Astrocyte (in vitro differentiated cells and primary cell): ENCODE results near the gene HSPB7. TPM values are rescaled to one million over a fixed set of nuclear protein-coding genes. Genes with fewer than 3 reads are reported as not detected.
"Not testable (repeated sequence)": the region's sequence is repeated elsewhere in the genome, so short reads cannot be mapped to it uniquely, and the experiment has no call there.

Source experiments
- DNase-seq: peaks from one replicate; pipeline ENCODE4 v3.0.0-alpha.2; 2010; ENCODE audit warnings: low read depth
- FAIRE-seq: peaks from 2 replicates; lab custom pipeline; 2011; peaks lifted over from hg19 to GRCh38; lab: Jason Lieb, UNC
- H2AFZ ChIP-seq: 2 replicates; pipeline ENCODE4 v1.6.0; 2012; ENCODE audit warnings: low read depth, low read length, inconsistent platforms
- H3K27ac ChIP-seq: 2 replicates; pipeline ENCODE4 v1.5.1; 2011; ENCODE audit warnings: low read depth, low read length, inconsistent platforms
- H3K27me3 ChIP-seq: 2 replicates; pipeline ENCODE4 v1.6.0; 2011; ENCODE audit warnings: low read length, inconsistent platforms; ENCODE audit not compliant: insufficient read depth
- H3K36me3 ChIP-seq: 2 replicates; pipeline ENCODE4 v1.5.1; 2011; ENCODE audit warnings: low read length, inconsistent platforms; ENCODE audit not compliant: insufficient read depth
- H3K4me1 ChIP-seq: 2 replicates; pipeline ENCODE4 v1.5.1; 2011; ENCODE audit warnings: low read length, inconsistent platforms; ENCODE audit not compliant: insufficient read depth
- H3K4me2 ChIP-seq: 2 replicates; pipeline ENCODE4 v1.6.0; 2012; ENCODE audit warnings: low read length, inconsistent platforms
- H3K4me3 ChIP-seq: 2 replicates; pipeline ENCODE4 v1.5.1; 2011; ENCODE audit warnings: low read depth, mild to moderate bottlenecking, low read length, inconsistent platforms; ENCODE audit not compliant: insufficient read depth
- H3K79me2 ChIP-seq: 2 replicates; pipeline ENCODE4 v1.6.0; 2012; ENCODE audit warnings: mild to moderate bottlenecking, low read length, inconsistent platforms; ENCODE audit not compliant: insufficient read depth
- H3K9ac ChIP-seq: 2 replicates; pipeline ENCODE4 v1.6.0; 2012; ENCODE audit warnings: mild to moderate bottlenecking, low read length, inconsistent platforms
- H3K9me3 ChIP-seq: 2 replicates; pipeline ENCODE4 v1.5.1; 2012; ENCODE audit warnings: low read depth, mild to moderate bottlenecking, low read length, inconsistent platforms; ENCODE audit not compliant: insufficient read depth
- H4K20me1 ChIP-seq: 2 replicates; pipeline ENCODE4 v1.6.0; 2012; ENCODE audit warnings: low read length, inconsistent platforms; ENCODE audit not compliant: insufficient read depth
- H3K27ac Mint-ChIP-seq: one replicate; pipeline ENCODE4 v1.8.0; 2021; ENCODE audit warnings: mild to moderate bottlenecking, mixed read lengths; ENCODE audit not compliant: unreplicated experiment
- H3K27me3 Mint-ChIP-seq: one replicate; pipeline ENCODE4 v1.8.0; 2021; ENCODE audit warnings: low read depth, mixed read lengths; ENCODE audit not compliant: unreplicated experiment
- H3K36me3 Mint-ChIP-seq: one replicate; pipeline ENCODE4 v1.8.0; 2021; ENCODE audit warnings: low read depth, mixed read lengths; ENCODE audit not compliant: unreplicated experiment
- H3K4me1 Mint-ChIP-seq: one replicate; pipeline ENCODE4 v1.8.0; 2021; ENCODE audit warnings: low read depth, mixed read lengths; ENCODE audit not compliant: unreplicated experiment
- H3K4me3 Mint-ChIP-seq: one replicate; pipeline ENCODE4 v1.8.0; 2021; ENCODE audit warnings: mild to moderate bottlenecking, moderate library complexity, mixed read lengths; ENCODE audit not compliant: unreplicated experiment
- H3K9me3 Mint-ChIP-seq: one replicate; pipeline ENCODE4 v1.8.0; 2021; ENCODE audit warnings: mild to moderate bottlenecking, mixed read lengths; ENCODE audit not compliant: unreplicated experiment
- EZH2 ChIP-seq: IDR thresholded peaks from 2 replicates; pipeline ENCODE4 v1.6.1; 2012; ENCODE audit warnings: mild to moderate bottlenecking, low read length, inconsistent platforms; ENCODE audit not compliant: insufficient read depth
- total RNA-seq: library from RNA; stranded (reverse); gene quantifications from 2 replicates; pipeline ENCODE4 v1.2.1, GENCODE V29; 2021
- TF ChIP-seq, protein P1 (sequence below): IDR thresholded peaks from 2 replicates; pipeline ENCODE4 v1.5.1; 2011; ENCODE audit warnings: low read depth, mild to moderate bottlenecking, inconsistent platforms, low read length, moderate library complexity; ENCODE audit not compliant: insufficient read depth

The HSPB7 gene
- total RNA-seq, 1 donor from 2014 or later, result 0.45 TPM

DNA sequence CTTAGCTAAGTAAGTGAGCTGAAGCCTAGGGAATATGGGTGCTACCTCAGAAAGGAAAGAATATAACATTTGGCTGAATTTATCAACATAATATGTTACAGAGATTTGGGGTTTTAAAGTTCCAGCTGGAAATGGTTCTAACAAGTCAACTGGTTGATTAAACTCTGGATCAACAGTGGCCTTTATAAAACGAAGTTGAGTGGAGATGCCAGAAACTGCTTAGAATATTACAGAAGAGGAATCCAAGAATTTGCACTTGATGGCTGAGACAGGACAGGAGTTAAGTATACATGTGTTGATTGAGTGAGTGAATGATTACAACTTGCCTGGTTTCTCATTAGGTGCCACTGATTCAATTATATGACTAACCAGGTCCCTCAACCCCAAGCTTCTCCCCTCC lies 34.6 kb downstream of the HSPB7 start:
- Mint-ChIP-seq H3K36me3 (no peaks in the 10 kb centered on the region), H3K27me3 (peaks cover 13% of the 10 kb centered on the region), H3K4me3 (no peak overlapping the region), H3K9me3 (peaks cover 10% of the 10 kb centered on the region), H3K27ac (no peak overlapping the region), H3K4me1 (no peaks in the 10 kb centered on the region)
- Histone ChIP-seq H2AFZ (no peak overlapping the region), H3K4me2 (no peak overlapping the region), H3K4me1 (no peaks in the 10 kb centered on the region), H3K27me3 (no peaks in the 10 kb centered on the region), H3K4me3 (no peak overlapping the region), H3K79me2 (no peaks in the 10 kb centered on the region), H4K20me1 (no peaks in the 10 kb centered on the region), H3K9ac (no peak overlapping the region), H3K36me3 (no peaks in the 10 kb centered on the region), H3K9me3 (peaks cover 7% of the 10 kb centered on the region), H3K27ac (no peak overlapping the region)
- DNase-seq (no peak), FAIRE-seq (no peak)
- TF ChIP-seq, protein P1, sequence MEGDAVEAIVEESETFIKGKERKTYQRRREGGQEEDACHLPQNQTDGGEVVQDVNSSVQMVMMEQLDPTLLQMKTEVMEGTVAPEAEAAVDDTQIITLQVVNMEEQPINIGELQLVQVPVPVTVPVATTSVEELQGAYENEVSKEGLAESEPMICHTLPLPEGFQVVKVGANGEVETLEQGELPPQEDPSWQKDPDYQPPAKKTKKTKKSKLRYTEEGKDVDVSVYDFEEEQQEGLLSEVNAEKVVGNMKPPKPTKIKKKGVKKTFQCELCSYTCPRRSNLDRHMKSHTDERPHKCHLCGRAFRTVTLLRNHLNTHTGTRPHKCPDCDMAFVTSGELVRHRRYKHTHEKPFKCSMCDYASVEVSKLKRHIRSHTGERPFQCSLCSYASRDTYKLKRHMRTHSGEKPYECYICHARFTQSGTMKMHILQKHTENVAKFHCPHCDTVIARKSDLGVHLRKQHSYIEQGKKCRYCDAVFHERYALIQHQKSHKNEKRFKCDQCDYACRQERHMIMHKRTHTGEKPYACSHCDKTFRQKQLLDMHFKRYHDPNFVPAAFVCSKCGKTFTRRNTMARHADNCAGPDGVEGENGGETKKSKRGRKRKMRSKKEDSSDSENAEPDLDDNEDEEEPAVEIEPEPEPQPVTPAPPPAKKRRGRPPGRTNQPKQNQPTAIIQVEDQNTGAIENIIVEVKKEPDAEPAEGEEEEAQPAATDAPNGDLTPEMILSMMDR, result no peak
- TF ChIP-seq EZH2, result no peak

- FAIRE-seq, result no peak
- H3K36me3 Mint-ChIP-seq, result no peaks in the 10 kb centered on the region
- TF ChIP-seq EZH2, result no peak
- TF ChIP-seq, protein P1, result no peak
- DNase-seq, result no peak
- H3K4me3 Mint-ChIP-seq, result no peak overlapping the region
- Histone ChIP-seq H3K79me2 (no peaks in the 10 kb centered on the region), H3K9ac (no peak overlapping the region), H2AFZ (no peak overlapping the region), H3K4me3 (no peak overlapping the region), H4K20me1 (no peaks in the 10 kb centered on the region), H3K27ac (no peak overlapping the region), H3K36me3 (no peaks in the 10 kb centered on the region), H3K4me2 (no peak overlapping the region), H3K4me1 (no peaks in the 10 kb centered on the region), H3K27me3 (no peaks in the 10 kb centered on the region), H3K9me3 (peaks cover 7% of the 10 kb centered on the region)
- peaks cover 11% of the 10 kb centered on the region for H3K27me3 Mint-ChIP-seq
- peaks cover 10% of the 10 kb centered on the region for H3K9me3 Mint-ChIP-seq
- H3K27ac Mint-ChIP-seq, result no peak overlapping the region
- no peaks in the 10 kb centered on the region for H3K4me1 Mint-ChIP-seq
These were observed 36.2 kb downstream of the HSPB7 start for GRCh38 chr1:15981679-15982078.

GRCh38 chr1:15977947-15978346 lies 39.9 kb downstream of the HSPB7 start:
- not testable (repeated sequence) for H3K4me2 ChIP-seq, H3K36me3 Mint-ChIP-seq, H3K9ac ChIP-seq, H3K27ac ChIP-seq, FAIRE-seq, H3K27me3 Mint-ChIP-seq, H3K4me1 ChIP-seq, H3K4me3 Mint-ChIP-seq, H3K9me3 Mint-ChIP-seq, H3K27ac Mint-ChIP-seq, H3K27me3 ChIP-seq, H3K9me3 ChIP-seq, H2AFZ ChIP-seq, H3K4me3 ChIP-seq, H3K4me1 Mint-ChIP-seq, H3K36me3 ChIP-seq, DNase-seq
- Histone ChIP-seq H4K20me1 (peaks cover 22% of the 10 kb centered on the region), H3K79me2 (peaks cover 29% of the 10 kb centered on the region)
